ENCODE results near the gene MON2. TPM values are rescaled to one million over a fixed set of nuclear protein-coding genes. Genes with fewer than 3 reads are reported as not detected.
A peak's percentile ranks its signal among the peaks of the same experiment; 100 is the strongest.

The MON2 gene
- total RNA-seq, 4 donors from 2014 or later: 54.3 to 212 (median 61.9) TPM

DNA sequence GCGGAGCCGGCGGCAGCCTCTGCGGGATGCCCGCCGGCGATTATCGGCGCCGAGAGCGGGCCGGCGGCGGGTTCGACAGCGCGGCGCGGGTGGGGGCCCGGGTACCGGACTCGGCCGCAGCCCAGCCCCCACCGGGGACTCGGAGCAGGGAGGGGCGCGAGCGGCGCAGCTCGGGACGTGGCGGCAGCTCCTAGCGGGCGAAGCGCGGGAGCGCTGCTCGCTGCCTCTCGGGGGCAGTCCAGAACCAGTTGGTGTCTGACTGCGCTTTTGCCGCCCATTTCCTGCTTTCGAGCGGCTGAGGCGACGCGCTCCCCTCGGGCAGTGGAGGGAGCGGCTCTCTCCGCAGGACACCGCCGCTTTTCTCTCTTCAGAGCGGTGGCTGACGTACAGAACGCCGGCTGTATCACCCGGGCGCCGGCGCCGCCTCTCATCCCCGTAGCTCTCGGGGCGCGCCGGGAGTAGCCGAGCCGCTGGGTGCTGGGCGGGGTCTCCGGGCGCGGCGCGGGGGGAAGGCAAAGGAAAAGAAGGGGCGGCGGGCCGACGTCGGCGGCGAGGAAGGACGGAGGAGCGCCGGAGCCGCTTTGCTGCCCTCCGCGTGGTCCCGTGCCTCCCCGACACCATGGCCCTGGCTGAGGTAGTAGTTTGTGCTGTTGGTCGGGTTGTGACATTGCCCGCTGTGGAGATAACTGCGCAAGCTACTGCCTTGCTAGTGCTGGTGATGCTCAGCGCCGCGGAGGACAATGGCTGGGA, 136.6 kb downstream of the MON2 start:
- peak; percentile 89 for DNase-seq (ENCODE audit: low spot score in 2 of 2)
- Histone ChIP-seq H3K36me3 (no peaks in the 10 kb centered on the region), H3K9me3 (no peaks in the 10 kb centered on the region), H3K27ac (peak overlapping the region; percentile 99), H3K4me3 (peak overlapping the region; percentile 86), H3K27me3 (no peaks in the 10 kb centered on the region), H3K4me1 (peaks cover 36% of the 10 kb centered on the region)
- under 1% methylated on average over 40 of the region's 94 CpGs for WGBS
- TF ChIP-seq POLR2A (IDR thresholded peaks at IDR 0.05) (peak in 1 of 2 donors; percentile 80), EP300 (IDR thresholded peaks at IDR 0.05) (no peak), POLR2AphosphoS5 (IDR thresholded peaks at IDR 0.05) (peak in 2 of 3 donors; percentile 56 to 57)
- TF ChIP-seq, protein P1, sequence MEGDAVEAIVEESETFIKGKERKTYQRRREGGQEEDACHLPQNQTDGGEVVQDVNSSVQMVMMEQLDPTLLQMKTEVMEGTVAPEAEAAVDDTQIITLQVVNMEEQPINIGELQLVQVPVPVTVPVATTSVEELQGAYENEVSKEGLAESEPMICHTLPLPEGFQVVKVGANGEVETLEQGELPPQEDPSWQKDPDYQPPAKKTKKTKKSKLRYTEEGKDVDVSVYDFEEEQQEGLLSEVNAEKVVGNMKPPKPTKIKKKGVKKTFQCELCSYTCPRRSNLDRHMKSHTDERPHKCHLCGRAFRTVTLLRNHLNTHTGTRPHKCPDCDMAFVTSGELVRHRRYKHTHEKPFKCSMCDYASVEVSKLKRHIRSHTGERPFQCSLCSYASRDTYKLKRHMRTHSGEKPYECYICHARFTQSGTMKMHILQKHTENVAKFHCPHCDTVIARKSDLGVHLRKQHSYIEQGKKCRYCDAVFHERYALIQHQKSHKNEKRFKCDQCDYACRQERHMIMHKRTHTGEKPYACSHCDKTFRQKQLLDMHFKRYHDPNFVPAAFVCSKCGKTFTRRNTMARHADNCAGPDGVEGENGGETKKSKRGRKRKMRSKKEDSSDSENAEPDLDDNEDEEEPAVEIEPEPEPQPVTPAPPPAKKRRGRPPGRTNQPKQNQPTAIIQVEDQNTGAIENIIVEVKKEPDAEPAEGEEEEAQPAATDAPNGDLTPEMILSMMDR (IDR thresholded peaks at IDR 0.05): peak; percentile 11 to 64

DNA sequence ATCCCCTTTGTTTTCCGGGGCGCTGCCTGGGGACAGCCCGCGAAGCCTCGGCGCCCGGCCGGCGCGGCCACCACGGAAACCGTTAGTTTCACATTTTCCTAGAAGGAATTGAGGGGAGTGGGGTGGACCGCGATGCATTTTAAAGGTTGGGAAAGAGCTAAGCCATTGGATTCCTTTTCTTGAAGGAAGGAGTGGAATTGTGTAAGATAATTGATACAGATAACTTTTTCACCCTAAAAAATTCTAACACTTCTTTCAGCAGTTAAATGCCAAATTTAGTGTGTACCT, 137.1 kb downstream of the MON2 start:
- Histone ChIP-seq H3K4me1 (peaks cover 36% of the 10 kb centered on the region), H3K36me3 (no peaks in the 10 kb centered on the region), H3K4me3 (peak overlapping the region; percentile 86), H3K27ac (peak overlapping the region; percentile 99), H3K27me3 (no peaks in the 10 kb centered on the region), H3K9me3 (no peaks in the 10 kb centered on the region)
- TF ChIP-seq, protein P1 (IDR thresholded peaks at IDR 0.05): no peak
- TF ChIP-seq POLR2A (IDR thresholded peaks at IDR 0.05): no peak
- no peak for TF ChIP-seq EP300 (IDR thresholded peaks at IDR 0.05)
- TF ChIP-seq POLR2AphosphoS5 (IDR thresholded peaks at IDR 0.05): no peak
- under 1% methylated on average over 14 of the region's 14 CpGs for WGBS
- DNase-seq (ENCODE audit: low spot score in 2 of 2): no peak

DNA sequence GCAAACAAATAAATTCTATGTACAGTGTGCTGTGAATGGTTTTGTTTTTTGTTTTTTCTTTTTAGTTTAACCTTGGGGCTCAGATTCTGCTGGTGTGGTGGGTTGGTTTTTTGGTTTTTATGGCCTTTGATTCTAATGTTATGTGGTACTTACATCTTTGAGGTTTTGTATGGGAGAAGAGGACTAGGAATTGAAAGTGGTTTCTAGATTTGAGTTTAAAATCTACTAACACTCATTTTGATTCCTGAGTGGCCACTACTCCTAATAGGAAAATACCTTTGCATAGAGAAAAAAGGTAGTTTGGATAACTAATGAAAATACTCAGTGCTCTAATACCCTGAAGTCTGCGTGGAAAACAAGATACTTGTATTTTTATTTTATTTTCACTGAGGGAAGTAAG, 137.7 kb downstream of the MON2 start:
- Histone ChIP-seq H3K4me1 (peaks cover 36% of the 10 kb centered on the region), H3K4me3 (peak overlapping the region; percentile 86), H3K27me3 (no peaks in the 10 kb centered on the region), H3K27ac (no peak overlapping the region), H3K9me3 (no peaks in the 10 kb centered on the region), H3K36me3 (no peaks in the 10 kb centered on the region)
- DNase-seq (ENCODE audit: low spot score in 2 of 2): no peak
- WGBS: 38% methylated on average over 1 of the region's 1 CpG
- TF ChIP-seq, protein P1 (IDR thresholded peaks at IDR 0.05): no peak
- TF ChIP-seq POLR2A (IDR thresholded peaks at IDR 0.05) (no peak), EP300 (IDR thresholded peaks at IDR 0.05) (no peak), POLR2AphosphoS5 (IDR thresholded peaks at IDR 0.05) (no peak)

DNA sequence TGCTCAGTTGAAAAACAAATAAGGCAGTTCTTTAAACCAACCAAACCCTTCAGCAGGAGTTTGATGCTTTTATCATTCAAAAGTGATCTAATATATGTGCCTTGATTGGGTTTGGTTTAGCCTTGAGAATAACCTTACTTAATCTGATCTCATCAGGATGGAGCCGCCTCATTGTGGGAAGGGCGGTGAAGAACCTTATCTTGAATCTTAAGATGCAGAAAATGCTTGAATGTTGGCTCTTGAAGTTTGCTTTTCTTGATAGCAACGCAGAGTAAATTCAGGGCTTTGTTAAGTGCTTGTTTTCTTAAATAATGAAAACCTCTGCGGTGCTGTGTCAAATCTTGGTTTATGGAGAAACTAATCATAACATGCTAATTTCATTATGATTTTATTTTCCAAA, 138.2 kb downstream of the MON2 start:
- Histone ChIP-seq H3K4me3 (peak overlapping the region; percentile 86), H3K4me1 (peaks cover 36% of the 10 kb centered on the region), H3K36me3 (no peaks in the 10 kb centered on the region), H3K27ac (no peak overlapping the region), H3K9me3 (no peaks in the 10 kb centered on the region), H3K27me3 (no peaks in the 10 kb centered on the region)
- WGBS: 23% methylated on average over 4 of the region's 4 CpGs
- DNase-seq (ENCODE audit: low spot score in 2 of 2): no peak
- TF ChIP-seq POLR2AphosphoS5 (IDR thresholded peaks at IDR 0.05): no peak
- TF ChIP-seq, protein P1 (IDR thresholded peaks at IDR 0.05): no peak

DNA sequence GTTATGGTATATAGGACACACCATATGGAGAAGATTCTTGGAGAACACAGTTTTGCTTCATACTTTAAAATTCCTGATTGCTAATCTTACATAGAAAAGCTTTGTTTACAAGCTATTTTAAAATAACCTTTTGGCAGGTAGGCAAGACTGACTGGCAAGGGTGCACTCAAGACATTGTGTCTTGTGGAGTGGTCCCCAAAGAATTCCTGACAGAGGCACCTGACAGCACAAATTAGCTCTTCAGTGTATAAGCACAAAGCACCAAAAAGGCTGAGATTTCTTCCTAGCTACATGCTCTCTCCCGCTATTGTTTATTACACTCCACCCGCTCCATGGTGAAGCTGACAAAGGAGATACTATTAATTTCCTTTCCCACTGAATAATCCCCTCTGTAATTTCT, 139.4 kb downstream of the MON2 start:
- Histone ChIP-seq H3K36me3 (no peaks in the 10 kb centered on the region), H3K4me1 (peaks cover 36% of the 10 kb centered on the region), H3K27ac (no peak overlapping the region), H3K9me3 (no peaks in the 10 kb centered on the region), H3K4me3 (no peak overlapping the region), H3K27me3 (no peaks in the 10 kb centered on the region)
- DNase-seq (ENCODE audit: low spot score in 2 of 2): no peak
- TF ChIP-seq POLR2AphosphoS5 (IDR thresholded peaks at IDR 0.05): no peak
- TF ChIP-seq, protein P1 (IDR thresholded peaks at IDR 0.05): no peak
- no peak for TF ChIP-seq POLR2A (IDR thresholded peaks at IDR 0.05)
- no peak for TF ChIP-seq EP300 (IDR thresholded peaks at IDR 0.05)
- 93% methylated on average over 2 of the region's 2 CpGs for WGBS
